Measurements from ENCODE around the gene TTC28.

DNA sequence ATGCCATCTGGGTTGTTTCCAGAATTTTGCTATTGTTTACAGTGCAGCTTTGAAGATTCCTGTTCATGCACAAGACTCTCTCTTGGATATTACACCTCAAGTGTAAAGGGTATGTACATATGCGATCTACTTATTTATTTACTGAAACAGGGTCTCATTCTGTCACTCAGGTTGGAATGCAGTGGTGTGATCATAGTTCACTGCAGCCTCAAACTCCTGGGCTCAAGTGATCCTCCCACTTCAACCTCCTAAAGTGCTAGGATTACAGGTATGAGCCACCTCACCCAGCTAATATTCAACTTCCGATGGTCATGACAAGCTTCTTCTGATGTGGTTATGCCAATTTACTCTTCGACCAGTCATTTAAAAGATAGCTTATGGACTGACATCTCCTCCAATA, 602.5 kb downstream of the TTC28 start:
- TF ChIP-seq, protein P1, sequence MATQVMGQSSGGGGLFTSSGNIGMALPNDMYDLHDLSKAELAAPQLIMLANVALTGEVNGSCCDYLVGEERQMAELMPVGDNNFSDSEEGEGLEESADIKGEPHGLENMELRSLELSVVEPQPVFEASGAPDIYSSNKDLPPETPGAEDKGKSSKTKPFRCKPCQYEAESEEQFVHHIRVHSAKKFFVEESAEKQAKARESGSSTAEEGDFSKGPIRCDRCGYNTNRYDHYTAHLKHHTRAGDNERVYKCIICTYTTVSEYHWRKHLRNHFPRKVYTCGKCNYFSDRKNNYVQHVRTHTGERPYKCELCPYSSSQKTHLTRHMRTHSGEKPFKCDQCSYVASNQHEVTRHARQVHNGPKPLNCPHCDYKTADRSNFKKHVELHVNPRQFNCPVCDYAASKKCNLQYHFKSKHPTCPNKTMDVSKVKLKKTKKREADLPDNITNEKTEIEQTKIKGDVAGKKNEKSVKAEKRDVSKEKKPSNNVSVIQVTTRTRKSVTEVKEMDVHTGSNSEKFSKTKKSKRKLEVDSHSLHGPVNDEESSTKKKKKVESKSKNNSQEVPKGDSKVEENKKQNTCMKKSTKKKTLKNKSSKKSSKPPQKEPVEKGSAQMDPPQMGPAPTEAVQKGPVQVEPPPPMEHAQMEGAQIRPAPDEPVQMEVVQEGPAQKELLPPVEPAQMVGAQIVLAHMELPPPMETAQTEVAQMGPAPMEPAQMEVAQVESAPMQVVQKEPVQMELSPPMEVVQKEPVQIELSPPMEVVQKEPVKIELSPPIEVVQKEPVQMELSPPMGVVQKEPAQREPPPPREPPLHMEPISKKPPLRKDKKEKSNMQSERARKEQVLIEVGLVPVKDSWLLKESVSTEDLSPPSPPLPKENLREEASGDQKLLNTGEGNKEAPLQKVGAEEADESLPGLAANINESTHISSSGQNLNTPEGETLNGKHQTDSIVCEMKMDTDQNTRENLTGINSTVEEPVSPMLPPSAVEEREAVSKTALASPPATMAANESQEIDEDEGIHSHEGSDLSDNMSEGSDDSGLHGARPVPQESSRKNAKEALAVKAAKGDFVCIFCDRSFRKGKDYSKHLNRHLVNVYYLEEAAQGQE (IDR thresholded peaks at IDR 0.05; ENCODE audit: low read depth) = no peak
- TF ChIP-seq, protein P2, sequence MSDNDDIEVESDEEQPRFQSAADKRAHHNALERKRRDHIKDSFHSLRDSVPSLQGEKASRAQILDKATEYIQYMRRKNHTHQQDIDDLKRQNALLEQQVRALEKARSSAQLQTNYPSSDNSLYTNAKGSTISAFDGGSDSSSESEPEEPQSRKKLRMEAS (IDR thresholded peaks at IDR 0.05) = no peak
- TF ChIP-seq RAD21 (IDR thresholded peaks at IDR 0.05; ENCODE audit: low read depth) (no peak), TCF12 (IDR thresholded peaks at IDR 0.05; ENCODE audit: low read depth) (no peak), EP300 (IDR thresholded peaks at IDR 0.05; ENCODE audit: borderline replicate concordance) (no peak), YY1 (IDR thresholded peaks at IDR 0.05; ENCODE audit: low read depth) (no peak), NFIC (IDR thresholded peaks at IDR 0.05) (no peak), CEBPB (IDR thresholded peaks at IDR 0.05) (no peak), TAF1 (IDR thresholded peaks at IDR 0.05; ENCODE audit: low read depth) (no peak)
